HEK293 (cell line): ENCODE results near the gene PITRM1.

ENCODE experiments used
- MZF1 ChIP-seq: fragments of 450-650 bp; formaldehyde crosslinking; IDR thresholded peaks from 2 replicates; pipeline ENCODE4 v1.5.1; 2017; ENCODE audit warnings: missing biosample characterization, missing genetic modification characterization, borderline replicate concordance
- YY1 ChIP-seq: fragments of 450-650 bp; formaldehyde crosslinking; IDR thresholded peaks from 2 replicates; pipeline ENCODE4 v1.5.1; 2018; ENCODE audit warnings: missing biosample characterization, missing genetic modification characterization
- ZNF114 ChIP-seq: fragments of 450-650 bp; formaldehyde crosslinking; IDR thresholded peaks from 2 replicates; pipeline ENCODE4 v1.5.0; 2017; ENCODE audit warnings: missing biosample characterization, missing genetic modification characterization
- ZNF146 ChIP-seq: fragments of 450-650 bp; formaldehyde crosslinking; IDR thresholded peaks from 2 replicates; pipeline ENCODE4 v1.5.1; 2016; ENCODE audit warnings: missing biosample characterization, missing genetic modification characterization
- ZNF768 ChIP-seq: fragments of 450-650 bp; formaldehyde crosslinking; IDR thresholded peaks from 2 replicates; pipeline ENCODE4 v1.5.1; 2018; ENCODE audit warnings: missing biosample characterization, mild to moderate bottlenecking, missing genetic modification characterization
- TF ChIP-seq, protein P1 (sequence below): fragments of 450-650 bp; formaldehyde crosslinking; IDR thresholded peaks from 2 replicates; pipeline ENCODE4 v1.5.1; 2016; ENCODE audit warnings: missing biosample characterization, missing genetic modification characterization, low read depth
- TF ChIP-seq, protein P2 (sequence below): fragments of 450-650 bp; formaldehyde crosslinking; IDR thresholded peaks from 2 replicates; pipeline ENCODE4 v1.5.1; 2016; ENCODE audit warnings: missing biosample characterization, missing genetic modification characterization
- TF ChIP-seq, protein P3 (sequence below): fragments of 450-650 bp; formaldehyde crosslinking; IDR thresholded peaks from 2 replicates; pipeline ENCODE4 v1.5.1; 2016; ENCODE audit warnings: missing biosample characterization, missing genetic modification characterization, low read depth
- TF ChIP-seq, protein P4 (sequence below): fragments of 450-650 bp; formaldehyde crosslinking; conservative IDR thresholded peaks from 2 replicates; pipeline ENCODE4 v1.5.1; 2016; ENCODE audit warnings: low read depth, missing biosample characterization, missing genetic modification characterization
- TF ChIP-seq, protein P5 (sequence below): fragments of 450-650 bp; formaldehyde crosslinking; IDR thresholded peaks from 2 replicates; pipeline ENCODE4 v1.5.1; 2016; ENCODE audit warnings: missing biosample characterization, missing genetic modification characterization, borderline replicate concordance
- TF ChIP-seq, protein P6 (sequence below): fragments of 450-650 bp; formaldehyde crosslinking; IDR thresholded peaks from 2 replicates; pipeline ENCODE4 v1.5.1; 2016; ENCODE audit warnings: missing biosample characterization, missing genetic modification characterization

DNA sequence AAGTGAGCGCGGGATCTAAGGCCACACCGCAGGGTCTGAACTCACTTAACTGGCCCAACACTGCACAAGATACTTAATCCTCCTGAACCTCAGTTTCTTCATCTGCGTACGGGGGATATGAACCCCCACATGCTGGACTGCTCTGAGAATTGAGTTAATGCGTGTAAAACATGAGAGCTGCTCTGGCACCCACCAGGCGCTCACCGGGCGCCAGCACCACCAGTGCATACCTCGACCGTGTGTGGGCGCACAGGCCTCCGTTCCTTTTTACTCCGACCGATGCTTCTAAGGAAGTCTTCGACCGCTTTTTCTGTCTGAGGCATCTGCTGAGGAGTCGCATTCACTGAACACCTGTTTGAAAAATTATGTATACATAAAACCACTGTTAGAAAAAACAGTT lies 27.2 kb downstream of the PITRM1 start:
- TF ChIP-seq, protein P1, sequence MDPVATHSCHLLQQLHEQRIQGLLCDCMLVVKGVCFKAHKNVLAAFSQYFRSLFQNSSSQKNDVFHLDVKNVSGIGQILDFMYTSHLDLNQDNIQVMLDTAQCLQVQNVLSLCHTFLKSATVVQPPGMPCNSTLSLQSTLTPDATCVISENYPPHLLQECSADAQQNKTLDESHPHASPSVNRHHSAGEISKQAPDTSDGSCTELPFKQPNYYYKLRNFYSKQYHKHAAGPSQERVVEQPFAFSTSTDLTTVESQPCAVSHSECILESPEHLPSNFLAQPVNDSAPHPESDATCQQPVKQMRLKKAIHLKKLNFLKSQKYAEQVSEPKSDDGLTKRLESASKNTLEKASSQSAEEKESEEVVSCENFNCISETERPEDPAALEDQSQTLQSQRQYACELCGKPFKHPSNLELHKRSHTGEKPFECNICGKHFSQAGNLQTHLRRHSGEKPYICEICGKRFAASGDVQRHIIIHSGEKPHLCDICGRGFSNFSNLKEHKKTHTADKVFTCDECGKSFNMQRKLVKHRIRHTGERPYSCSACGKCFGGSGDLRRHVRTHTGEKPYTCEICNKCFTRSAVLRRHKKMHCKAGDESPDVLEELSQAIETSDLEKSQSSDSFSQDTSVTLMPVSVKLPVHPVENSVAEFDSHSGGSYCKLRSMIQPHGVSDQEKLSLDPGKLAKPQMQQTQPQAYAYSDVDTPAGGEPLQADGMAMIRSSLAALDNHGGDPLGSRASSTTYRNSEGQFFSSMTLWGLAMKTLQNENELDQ = no peak
- TF ChIP-seq MZF1 (tag by site-specific recombination) = no peak
- TF ChIP-seq ZNF768 (tag by site-specific recombination) = no peak
- TF ChIP-seq, protein P2, sequence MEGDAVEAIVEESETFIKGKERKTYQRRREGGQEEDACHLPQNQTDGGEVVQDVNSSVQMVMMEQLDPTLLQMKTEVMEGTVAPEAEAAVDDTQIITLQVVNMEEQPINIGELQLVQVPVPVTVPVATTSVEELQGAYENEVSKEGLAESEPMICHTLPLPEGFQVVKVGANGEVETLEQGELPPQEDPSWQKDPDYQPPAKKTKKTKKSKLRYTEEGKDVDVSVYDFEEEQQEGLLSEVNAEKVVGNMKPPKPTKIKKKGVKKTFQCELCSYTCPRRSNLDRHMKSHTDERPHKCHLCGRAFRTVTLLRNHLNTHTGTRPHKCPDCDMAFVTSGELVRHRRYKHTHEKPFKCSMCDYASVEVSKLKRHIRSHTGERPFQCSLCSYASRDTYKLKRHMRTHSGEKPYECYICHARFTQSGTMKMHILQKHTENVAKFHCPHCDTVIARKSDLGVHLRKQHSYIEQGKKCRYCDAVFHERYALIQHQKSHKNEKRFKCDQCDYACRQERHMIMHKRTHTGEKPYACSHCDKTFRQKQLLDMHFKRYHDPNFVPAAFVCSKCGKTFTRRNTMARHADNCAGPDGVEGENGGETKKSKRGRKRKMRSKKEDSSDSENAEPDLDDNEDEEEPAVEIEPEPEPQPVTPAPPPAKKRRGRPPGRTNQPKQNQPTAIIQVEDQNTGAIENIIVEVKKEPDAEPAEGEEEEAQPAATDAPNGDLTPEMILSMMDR (tag by site-specific recombination) = no peak
- TF ChIP-seq, protein P3, sequence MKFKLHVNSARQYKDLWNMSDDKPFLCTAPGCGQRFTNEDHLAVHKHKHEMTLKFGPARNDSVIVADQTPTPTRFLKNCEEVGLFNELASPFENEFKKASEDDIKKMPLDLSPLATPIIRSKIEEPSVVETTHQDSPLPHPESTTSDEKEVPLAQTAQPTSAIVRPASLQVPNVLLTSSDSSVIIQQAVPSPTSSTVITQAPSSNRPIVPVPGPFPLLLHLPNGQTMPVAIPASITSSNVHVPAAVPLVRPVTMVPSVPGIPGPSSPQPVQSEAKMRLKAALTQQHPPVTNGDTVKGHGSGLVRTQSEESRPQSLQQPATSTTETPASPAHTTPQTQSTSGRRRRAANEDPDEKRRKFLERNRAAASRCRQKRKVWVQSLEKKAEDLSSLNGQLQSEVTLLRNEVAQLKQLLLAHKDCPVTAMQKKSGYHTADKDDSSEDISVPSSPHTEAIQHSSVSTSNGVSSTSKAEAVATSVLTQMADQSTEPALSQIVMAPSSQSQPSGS (tag by site-specific recombination) = no peak
- no peak for TF ChIP-seq ZNF114
- TF ChIP-seq, protein P4, sequence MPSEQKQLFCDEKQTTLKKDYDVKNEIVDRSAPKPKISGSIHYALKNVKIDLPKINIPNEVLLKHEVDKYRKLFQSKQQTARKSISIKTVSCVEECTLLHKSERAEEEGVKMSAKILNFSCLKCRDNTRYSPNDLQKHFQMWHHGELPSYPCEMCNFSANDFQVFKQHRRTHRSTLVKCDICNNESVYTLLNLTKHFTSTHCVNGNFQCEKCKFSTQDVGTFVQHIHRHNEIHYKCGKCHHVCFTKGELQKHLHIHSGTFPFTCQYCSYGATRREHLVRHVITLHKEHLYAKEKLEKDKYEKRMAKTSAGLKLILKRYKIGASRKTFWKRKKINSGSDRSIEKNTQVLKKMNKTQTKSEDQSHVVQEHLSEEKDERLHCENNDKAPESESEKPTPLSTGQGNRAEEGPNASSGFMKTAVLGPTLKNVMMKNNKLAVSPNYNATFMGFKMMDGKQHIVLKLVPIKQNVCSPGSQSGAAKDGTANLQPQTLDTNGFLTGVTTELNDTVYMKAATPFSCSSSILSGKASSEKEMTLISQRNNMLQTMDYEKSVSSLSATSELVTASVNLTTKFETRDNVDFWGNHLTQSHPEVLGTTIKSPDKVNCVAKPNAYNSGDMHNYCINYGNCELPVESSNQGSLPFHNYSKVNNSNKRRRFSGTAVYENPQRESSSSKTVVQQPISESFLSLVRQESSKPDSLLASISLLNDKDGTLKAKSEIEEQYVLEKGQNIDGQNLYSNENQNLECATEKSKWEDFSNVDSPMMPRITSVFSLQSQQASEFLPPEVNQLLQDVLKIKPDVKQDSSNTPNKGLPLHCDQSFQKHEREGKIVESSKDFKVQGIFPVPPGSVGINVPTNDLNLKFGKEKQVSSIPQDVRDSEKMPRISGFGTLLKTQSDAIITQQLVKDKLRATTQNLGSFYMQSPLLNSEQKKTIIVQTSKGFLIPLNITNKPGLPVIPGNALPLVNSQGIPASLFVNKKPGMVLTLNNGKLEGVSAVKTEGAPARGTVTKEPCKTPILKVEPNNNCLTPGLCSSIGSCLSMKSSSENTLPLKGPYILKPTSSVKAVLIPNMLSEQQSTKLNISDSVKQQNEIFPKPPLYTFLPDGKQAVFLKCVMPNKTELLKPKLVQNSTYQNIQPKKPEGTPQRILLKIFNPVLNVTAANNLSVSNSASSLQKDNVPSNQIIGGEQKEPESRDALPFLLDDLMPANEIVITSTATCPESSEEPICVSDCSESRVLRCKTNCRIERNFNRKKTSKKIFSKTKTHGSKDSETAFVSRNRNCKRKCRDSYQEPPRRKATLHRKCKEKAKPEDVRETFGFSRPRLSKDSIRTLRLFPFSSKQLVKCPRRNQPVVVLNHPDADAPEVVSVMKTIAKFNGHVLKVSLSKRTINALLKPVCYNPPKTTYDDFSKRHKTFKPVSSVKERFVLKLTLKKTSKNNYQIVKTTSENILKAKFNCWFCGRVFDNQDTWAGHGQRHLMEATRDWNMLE (tag by site-specific recombination) = no peak
- no peak for TF ChIP-seq YY1 (tag by site-specific recombination)
- TF ChIP-seq, protein P5, sequence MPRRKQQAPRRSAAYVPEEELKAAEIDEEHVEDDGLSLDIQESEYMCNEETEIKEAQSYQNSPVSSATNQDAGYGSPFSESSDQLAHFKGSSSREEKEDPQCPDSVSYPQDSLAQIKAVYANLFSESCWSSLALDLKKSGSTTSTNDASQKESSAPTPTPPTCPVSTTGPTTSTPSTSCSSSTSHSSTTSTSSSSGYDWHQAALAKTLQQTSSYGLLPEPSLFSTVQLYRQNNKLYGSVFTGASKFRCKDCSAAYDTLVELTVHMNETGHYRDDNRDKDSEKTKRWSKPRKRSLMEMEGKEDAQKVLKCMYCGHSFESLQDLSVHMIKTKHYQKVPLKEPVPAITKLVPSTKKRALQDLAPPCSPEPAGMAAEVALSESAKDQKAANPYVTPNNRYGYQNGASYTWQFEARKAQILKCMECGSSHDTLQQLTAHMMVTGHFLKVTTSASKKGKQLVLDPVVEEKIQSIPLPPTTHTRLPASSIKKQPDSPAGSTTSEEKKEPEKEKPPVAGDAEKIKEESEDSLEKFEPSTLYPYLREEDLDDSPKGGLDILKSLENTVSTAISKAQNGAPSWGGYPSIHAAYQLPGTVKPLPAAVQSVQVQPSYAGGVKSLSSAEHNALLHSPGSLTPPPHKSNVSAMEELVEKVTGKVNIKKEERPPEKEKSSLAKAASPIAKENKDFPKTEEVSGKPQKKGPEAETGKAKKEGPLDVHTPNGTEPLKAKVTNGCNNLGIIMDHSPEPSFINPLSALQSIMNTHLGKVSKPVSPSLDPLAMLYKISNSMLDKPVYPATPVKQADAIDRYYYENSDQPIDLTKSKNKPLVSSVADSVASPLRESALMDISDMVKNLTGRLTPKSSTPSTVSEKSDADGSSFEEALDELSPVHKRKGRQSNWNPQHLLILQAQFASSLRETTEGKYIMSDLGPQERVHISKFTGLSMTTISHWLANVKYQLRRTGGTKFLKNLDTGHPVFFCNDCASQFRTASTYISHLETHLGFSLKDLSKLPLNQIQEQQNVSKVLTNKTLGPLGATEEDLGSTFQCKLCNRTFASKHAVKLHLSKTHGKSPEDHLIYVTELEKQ (tag by site-specific recombination) = no peak
- TF ChIP-seq, protein P6, sequence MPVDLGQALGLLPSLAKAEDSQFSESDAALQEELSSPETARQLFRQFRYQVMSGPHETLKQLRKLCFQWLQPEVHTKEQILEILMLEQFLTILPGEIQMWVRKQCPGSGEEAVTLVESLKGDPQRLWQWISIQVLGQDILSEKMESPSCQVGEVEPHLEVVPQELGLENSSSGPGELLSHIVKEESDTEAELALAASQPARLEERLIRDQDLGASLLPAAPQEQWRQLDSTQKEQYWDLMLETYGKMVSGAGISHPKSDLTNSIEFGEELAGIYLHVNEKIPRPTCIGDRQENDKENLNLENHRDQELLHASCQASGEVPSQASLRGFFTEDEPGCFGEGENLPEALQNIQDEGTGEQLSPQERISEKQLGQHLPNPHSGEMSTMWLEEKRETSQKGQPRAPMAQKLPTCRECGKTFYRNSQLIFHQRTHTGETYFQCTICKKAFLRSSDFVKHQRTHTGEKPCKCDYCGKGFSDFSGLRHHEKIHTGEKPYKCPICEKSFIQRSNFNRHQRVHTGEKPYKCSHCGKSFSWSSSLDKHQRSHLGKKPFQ (tag by site-specific recombination) = no peak
- TF ChIP-seq ZNF146 = no peak
